Stomach (tissue), 4 donors: ENCODE results near the gene CAMSAP2.

Experiments used
- EP300 ChIP-seq: sonication (generic); formaldehyde crosslinking; IDR thresholded peaks from one replicate; pipeline ENCODE4 v1.6.1; 2017; ENCODE audit warnings: antibody characterized with exemption
- POLR2A ChIP-seq, 4 donors: fragments of 450-650 bp; IDR thresholded peaks; one replicate each; pipeline ENCODE4 v1.6.1; 2016; ENCODE audit warnings: antibody characterized with exemption in 4 of 4, control low read depth in 2 of 4, mild to moderate bottlenecking in 1 of 4, moderate library complexity in 1 of 4
- POLR2AphosphoS5 ChIP-seq, 3 donors: sonication (generic); formaldehyde crosslinking; IDR thresholded peaks; one replicate each; pipeline ENCODE4 v1.6.1; 2016; ENCODE audit warnings: antibody characterized with exemption in 3 of 3
- TF ChIP-seq, protein P1 (sequence below), 7 experiments: fragments of 450-650 bp in 4 of 7; fragments of 200-600 bp in 3 of 7; sonication (generic) in 3 of 7; IDR thresholded peaks; one replicate each; pipeline ENCODE4 v1.5.1; 2016 to 2019; ENCODE audit warnings: antibody characterized with exemption in 7 of 7, control low read depth in 2 of 7, mild to moderate bottlenecking in 1 of 7

GRCh38 chr1:200744143-200744542 is 5.5 kb downstream of the CAMSAP2 start:
- TF ChIP-seq, protein P1, sequence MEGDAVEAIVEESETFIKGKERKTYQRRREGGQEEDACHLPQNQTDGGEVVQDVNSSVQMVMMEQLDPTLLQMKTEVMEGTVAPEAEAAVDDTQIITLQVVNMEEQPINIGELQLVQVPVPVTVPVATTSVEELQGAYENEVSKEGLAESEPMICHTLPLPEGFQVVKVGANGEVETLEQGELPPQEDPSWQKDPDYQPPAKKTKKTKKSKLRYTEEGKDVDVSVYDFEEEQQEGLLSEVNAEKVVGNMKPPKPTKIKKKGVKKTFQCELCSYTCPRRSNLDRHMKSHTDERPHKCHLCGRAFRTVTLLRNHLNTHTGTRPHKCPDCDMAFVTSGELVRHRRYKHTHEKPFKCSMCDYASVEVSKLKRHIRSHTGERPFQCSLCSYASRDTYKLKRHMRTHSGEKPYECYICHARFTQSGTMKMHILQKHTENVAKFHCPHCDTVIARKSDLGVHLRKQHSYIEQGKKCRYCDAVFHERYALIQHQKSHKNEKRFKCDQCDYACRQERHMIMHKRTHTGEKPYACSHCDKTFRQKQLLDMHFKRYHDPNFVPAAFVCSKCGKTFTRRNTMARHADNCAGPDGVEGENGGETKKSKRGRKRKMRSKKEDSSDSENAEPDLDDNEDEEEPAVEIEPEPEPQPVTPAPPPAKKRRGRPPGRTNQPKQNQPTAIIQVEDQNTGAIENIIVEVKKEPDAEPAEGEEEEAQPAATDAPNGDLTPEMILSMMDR (IDR thresholded peaks at IDR 0.05) = no peak
- TF ChIP-seq POLR2A (IDR thresholded peaks at IDR 0.05) (no peak), POLR2AphosphoS5 (IDR thresholded peaks at IDR 0.05) (no peak), EP300 (no peak)
